Uterine smooth muscle cell (primary cell): ENCODE results near the gene ALG3. TPM values are rescaled to one million over a fixed set of nuclear protein-coding genes. Genes with fewer than 3 reads are reported as not detected.

Experiments
- total RNA-seq: library from RNA; depleted of rRNA; stranded (reverse); fragments of >200 nt; gene quantifications from 2 replicates; pipeline ENCODE4 v1.2.3, GENCODE V29; 2014

ALG3 gene
- total RNA-seq = 31.5 and 33.0 TPM in 2 replicates

GRCh38 chr3:184248454-184249411, at the start of gene ALG3:
Gene ALG3 (minus strand): TSS chr3:184248962. CDS start chr3:184248940, 22 bp downstream.

GRCh38 chr3:184275961-184276910, 27.5 kb upstream of the ALG3 start, which contains the start of gene ECE2:
Gene ECE2 (plus strand): TSS chr3:184276022. CDS start chr3:184276154, 132 bp downstream.

GRCh38 chr3:184261270-184261853, 12.6 kb upstream of the ALG3 start, which contains the start of gene CAMK2N2:
Gene CAMK2N2 (minus strand): TSS chr3:184261553. CDS start chr3:184261285, 268 bp downstream.

GRCh38 chr3:184249412-184250166, 827 bp upstream of the ALG3 start, which contains the start of gene EEF1AKMT4:
Gene EEF1AKMT4 (plus strand): TSS chr3:184249672. CDS start chr3:184249695, 23 bp downstream.

GRCh38 chr3:184229394-184230080, 19.2 kb downstream of the ALG3 start, which contains the start of gene VWA5B2:
Gene VWA5B2 (plus strand): TSS chr3:184229585. CDS start chr3:184230529, 944 bp downstream.

Other genes starting within 250 kb of the ALG3 start
- gene ABCC5, start 231.1 kb downstream of the ALG3 start, total RNA-seq = 15.4 and 16.5 TPM in 2 replicates
- not detected in 2 replicates for gene HTR3D, start 217.2 kb downstream of the ALG3 start, total RNA-seq
- gene HTR3C, start 195.9 kb downstream of the ALG3 start, total RNA-seq = not detected in 2 replicates
- not detected in 2 replicates for gene HTR3E, start 151.9 kb downstream of the ALG3 start, total RNA-seq
- gene EIF2B5, start 113.6 kb downstream of the ALG3 start, total RNA-seq = 37.4 and 57.3 TPM in 2 replicates
- gene DVL3, start 93.6 kb downstream of the ALG3 start, total RNA-seq = 30.9 and 38.6 TPM in 2 replicates
- 531 and 599 TPM in 2 replicates for gene AP2M1, start 74.1 kb downstream of the ALG3 start, total RNA-seq
- 51.6 and 57.7 TPM in 2 replicates for gene ABCF3, start 62.8 kb downstream of the ALG3 start, total RNA-seq
- gene VWA5B2, start 19.4 kb downstream of the ALG3 start, total RNA-seq = not detected in 2 replicates
- 1.6 and 2.2 TPM in 2 replicates for gene EEF1AKMT4, start 710 bp upstream of the ALG3 start, total RNA-seq
- gene CAMK2N2, start 12.6 kb upstream of the ALG3 start, total RNA-seq = 0.25 and 0.33 TPM in 2 replicates
- gene ECE2, start 27.1 kb upstream of the ALG3 start, total RNA-seq = under 0.01 TPM in 1 of 2 replicates, not detected in the other
- gene PSMD2, start 50.3 kb upstream of the ALG3 start, total RNA-seq = 711 and 1,487 TPM in 2 replicates
- 282 and 359 TPM in 2 replicates for gene EIF4G1, start 65.6 kb upstream of the ALG3 start, total RNA-seq
- gene FAM131A, start 88.6 kb upstream of the ALG3 start, total RNA-seq = 29.7 and 42.6 TPM in 2 replicates
- gene CLCN2, start 112.6 kb upstream of the ALG3 start, total RNA-seq = 2.7 and 4.1 TPM in 2 replicates
- gene POLR2H, start 112.7 kb upstream of the ALG3 start, total RNA-seq = 108 and 155 TPM in 2 replicates
- 0.25 and 0.66 TPM in 2 replicates for gene THPO, start 129.2 kb upstream of the ALG3 start, total RNA-seq
- gene CHRD, start 131.1 kb upstream of the ALG3 start, total RNA-seq = 7.4 and 9.3 TPM in 2 replicates